Astrocyte of the cerebellum (primary cell): ENCODE results near the gene UBAC1.

Source experiments
- DNase-seq: peaks from one replicate; pipeline ENCODE4 v3.0.0-alpha.2; 2011; ENCODE audit warnings: low read depth
- H3K4me3 ChIP-seq: 2 replicates; pipeline ENCODE4 v1.5.1; 2011; ENCODE audit warnings: mild to moderate bottlenecking, low read depth, low read length, moderate library complexity
- in situ Hi-C: cut with HindIII; loops from 2 replicates; pipeline ENCODE4 v1.10.0; 2017; ENCODE audit warnings: low sequenced_read_pairs
- TF ChIP-seq, protein P1 (sequence below): IDR thresholded peaks from 2 replicates; pipeline ENCODE4 v1.5.1; 2012; ENCODE audit warnings: low read length, low read depth, moderate library complexity, mild to moderate bottlenecking; ENCODE audit errors: missing control alignments

Gene UBAC1

DNA sequence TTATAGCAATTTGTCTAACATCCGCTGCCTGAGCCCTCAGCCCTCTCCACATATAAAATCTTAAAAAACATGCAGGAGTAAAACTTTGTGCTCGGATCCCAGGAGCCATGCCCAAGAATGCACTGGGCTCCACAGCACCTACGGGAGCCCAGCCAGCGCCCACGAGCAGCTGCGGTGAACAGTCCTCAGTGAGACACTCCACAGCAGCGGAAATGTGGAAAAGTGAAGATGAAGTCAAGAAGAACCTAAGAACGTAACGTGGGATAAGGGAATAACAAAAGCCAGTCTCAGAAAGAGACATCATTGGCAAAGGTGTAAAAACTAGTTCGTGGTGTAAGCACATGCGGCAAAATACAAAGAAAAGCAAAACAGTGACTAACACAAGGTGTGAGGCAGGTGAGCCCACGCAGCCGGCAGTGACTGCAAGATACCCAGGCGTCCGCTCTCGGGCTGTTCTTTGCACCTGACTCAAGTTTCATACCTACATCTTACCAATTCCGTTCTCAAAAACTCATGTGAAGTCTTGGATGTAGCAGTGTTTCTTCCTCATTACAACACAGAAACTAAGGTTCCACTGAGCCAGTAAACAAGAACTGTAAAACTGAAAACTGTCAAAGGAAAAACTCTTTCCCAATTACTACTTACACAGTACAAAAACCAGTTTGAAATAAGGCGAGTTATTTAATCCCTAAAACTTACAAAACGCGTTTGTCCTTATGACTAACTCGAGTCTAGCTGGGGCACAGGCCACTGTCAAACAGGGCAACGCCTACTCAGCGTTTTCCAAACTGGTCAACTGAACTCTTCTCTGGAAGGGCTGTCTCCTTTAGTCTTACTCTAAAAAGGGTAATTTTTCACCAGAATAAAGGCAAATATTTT lies 55.6 kb downstream of the UBAC1 start:
- H3K4me3 ChIP-seq = peak overlapping the region; percentile 54

DNA sequence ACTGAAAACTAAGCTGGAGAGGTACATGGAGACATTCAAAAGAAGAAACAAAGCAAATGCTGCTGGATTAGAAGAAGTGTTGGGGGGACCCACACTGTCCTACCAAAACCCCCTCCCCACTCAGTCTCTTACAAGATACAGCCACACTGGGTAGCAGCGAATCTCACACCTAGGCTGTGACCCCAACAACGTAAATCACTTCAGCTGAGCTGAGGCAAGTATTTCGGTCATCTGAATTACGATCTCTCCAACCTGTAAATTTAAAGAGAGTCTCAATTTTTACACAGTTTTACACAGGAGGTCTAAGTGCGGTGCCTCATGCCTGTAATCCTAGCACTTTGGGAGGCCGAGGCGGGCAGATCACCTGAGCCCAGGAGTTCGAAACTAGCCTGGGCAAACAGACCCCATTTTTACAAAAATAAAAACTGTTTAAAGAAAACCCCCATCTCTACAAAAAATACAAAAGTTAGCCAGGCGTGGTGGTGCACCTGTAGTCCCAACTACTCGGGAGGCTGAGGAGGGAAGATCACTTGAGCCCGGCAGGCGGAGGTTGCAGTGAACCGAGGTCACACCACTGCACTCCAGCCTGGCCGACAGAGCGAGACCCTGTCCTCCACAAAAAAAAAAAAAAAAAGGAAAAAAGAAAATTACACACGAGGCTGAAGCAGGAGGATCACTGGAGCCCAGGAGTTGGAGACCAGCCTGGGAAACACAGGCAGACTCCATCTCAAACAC lies 57.2 kb downstream of the UBAC1 start:
- no peak overlapping the region for H3K4me3 ChIP-seq
- TF ChIP-seq, protein P1, sequence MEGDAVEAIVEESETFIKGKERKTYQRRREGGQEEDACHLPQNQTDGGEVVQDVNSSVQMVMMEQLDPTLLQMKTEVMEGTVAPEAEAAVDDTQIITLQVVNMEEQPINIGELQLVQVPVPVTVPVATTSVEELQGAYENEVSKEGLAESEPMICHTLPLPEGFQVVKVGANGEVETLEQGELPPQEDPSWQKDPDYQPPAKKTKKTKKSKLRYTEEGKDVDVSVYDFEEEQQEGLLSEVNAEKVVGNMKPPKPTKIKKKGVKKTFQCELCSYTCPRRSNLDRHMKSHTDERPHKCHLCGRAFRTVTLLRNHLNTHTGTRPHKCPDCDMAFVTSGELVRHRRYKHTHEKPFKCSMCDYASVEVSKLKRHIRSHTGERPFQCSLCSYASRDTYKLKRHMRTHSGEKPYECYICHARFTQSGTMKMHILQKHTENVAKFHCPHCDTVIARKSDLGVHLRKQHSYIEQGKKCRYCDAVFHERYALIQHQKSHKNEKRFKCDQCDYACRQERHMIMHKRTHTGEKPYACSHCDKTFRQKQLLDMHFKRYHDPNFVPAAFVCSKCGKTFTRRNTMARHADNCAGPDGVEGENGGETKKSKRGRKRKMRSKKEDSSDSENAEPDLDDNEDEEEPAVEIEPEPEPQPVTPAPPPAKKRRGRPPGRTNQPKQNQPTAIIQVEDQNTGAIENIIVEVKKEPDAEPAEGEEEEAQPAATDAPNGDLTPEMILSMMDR = no peak
- DNase-seq = no peak
- in situ Hi-C loops = no loop called here

More for the DNA sequence above, 55.6 kb downstream of the UBAC1 start:
- TF ChIP-seq, protein P1 = no peak
- in situ Hi-C loops = no loop called here
- no peak for DNase-seq

GRCh38 chr9:135903358-135903656 lies 57.9 kb downstream of the UBAC1 start:
- TF ChIP-seq, protein P1 = no peak
- in situ Hi-C loops = no loop called here
- no peak overlapping the region for H3K4me3 ChIP-seq
- no peak for DNase-seq

- DNase-seq = no peak
- TF ChIP-seq, protein P1 = no peak
- in situ Hi-C loops = no loop called here
- H3K4me3 ChIP-seq = no peak overlapping the region
Measured at GRCh38 chr9:135902655-135903357, 58.4 kb downstream of the UBAC1 start.

DNA sequence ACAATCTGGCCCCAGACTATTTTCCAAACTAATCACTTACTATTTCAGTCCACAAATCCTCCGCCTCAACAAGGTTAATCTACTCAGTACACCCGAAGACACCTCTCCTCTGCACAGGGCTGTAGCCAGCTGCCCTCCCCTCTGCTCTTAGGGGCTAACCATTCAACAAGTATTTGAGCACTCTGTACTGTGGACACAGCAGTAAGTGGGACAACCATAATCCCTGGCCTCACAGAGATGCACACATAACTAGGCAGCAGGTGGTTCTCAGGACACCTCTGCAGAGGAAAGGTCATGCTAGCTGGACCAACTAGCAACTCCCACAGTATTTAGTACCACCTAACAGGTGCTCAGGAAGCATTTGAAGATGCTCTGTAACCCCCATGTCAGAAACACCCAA lies 59.3 kb downstream of the UBAC1 start:
- no peak for DNase-seq
- TF ChIP-seq, protein P1 = no peak
- in situ Hi-C loops = no loop called here
- no peak overlapping the region for H3K4me3 ChIP-seq

DNA sequence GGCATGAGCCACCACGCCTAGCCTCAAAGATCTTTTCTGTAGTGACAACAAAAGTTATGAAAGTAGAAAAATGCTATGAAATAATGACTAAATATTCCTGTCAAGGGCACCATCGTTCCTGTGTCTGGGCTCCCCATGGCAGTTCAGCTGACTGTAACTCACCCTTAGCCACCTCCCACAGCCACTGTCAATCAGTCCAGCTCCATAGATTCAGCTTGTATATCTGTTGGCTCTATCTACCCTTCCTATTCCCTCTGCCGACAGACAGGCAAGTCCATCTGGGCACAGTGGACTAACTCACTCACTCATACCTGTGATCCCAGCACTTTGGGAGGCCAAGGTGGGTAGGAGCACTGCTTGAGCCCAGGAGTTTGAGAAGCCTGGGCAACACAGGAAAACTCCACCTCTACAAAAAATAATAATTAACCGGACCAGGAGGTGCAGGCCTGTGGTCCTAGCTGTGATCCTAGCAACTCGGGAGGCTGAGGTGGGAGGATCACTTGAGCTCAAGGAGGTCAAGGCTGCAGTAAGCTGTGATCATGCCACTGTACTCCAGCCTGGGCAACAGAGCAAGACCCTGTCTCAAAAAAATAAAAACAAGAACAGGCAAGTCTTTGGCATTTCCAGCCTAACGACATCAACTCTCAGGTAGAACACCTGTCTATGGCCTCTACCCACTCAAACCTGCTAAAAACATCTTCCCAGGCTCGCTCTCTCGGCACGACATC lies 60.0 kb downstream of the UBAC1 start:
- no peak for DNase-seq
- in situ Hi-C loops = no loop called here
- TF ChIP-seq, protein P1 = no peak
- H3K4me3 ChIP-seq = no peak overlapping the region
